K562 (cell line): ENCODE results near the gene RBKS. TPM values are rescaled to one million over a fixed set of nuclear protein-coding genes. Genes with fewer than 3 reads are reported as not detected.

Experiments used
- BDP1 ChIP-seq: IDR thresholded peaks from 3 replicates; pipeline ENCODE4 v1.6.1; 2011; ENCODE audit not compliant: insufficient read length, insufficient read depth
- EWSR1 ChIP-seq: fragments of 450-650 bp; IDR thresholded peaks from 2 replicates; pipeline ENCODE4 v1.6.1; 2018; ENCODE audit warnings: borderline replicate concordance, mild to moderate bottlenecking, low read depth, moderate library complexity; ENCODE audit not compliant: partially characterized antibody
- FOXA1 ChIP-seq: fragments of 450-650 bp; IDR thresholded peaks from 2 replicates; pipeline ENCODE4 v1.6.1; 2016; ENCODE audit warnings: mild to moderate bottlenecking, borderline replicate concordance
- HOXB6 ChIP-seq: fragments of 250-450 bp; sonication (Bioruptor Pico); IDR thresholded peaks from 2 replicates; pipeline ENCODE4 v1.5.1; 2022; ENCODE audit warnings: mild to moderate bottlenecking, borderline replicate concordance
- MECOM ChIP-seq: fragments of 250-450 bp; sonication (Bioruptor Pico); IDR thresholded peaks from 2 replicates; pipeline ENCODE4 v1.8.0; 2022; ENCODE audit warnings: inconsistent platforms
- POLR2B ChIP-seq: fragments of 450-650 bp; IDR thresholded peaks from 2 replicates; pipeline ENCODE4 v1.6.1; 2018; ENCODE audit warnings: low read depth; ENCODE audit not compliant: partially characterized antibody
- SIN3A ChIP-seq, 2 experiments: fragments of 150-350 bp in 1 of 2; IDR thresholded peaks; 2 replicates each; pipeline ENCODE4 v1.6.1; 2011 to 2016; ENCODE audit warnings: borderline replicate concordance in 2 of 2, low read depth in 2 of 2, low read length in 2 of 2, mild to moderate bottlenecking in 2 of 2, moderate library complexity in 2 of 2; ENCODE audit not compliant: control insufficient read depth in 1 of 2
- SMC3 ChIP-seq: conservative IDR thresholded peaks from 2 replicates; pipeline ENCODE4 v1.6.1; 2011; ENCODE audit warnings: low read depth, low read length, improper control_type of control experiment; ENCODE audit not compliant: insufficient read depth
- SRSF1 ChIP-seq: fragments of 200-400 bp; formaldehyde crosslinking; IDR thresholded peaks from 2 replicates; pipeline ENCODE4 v1.6.1; 2017; ENCODE audit warnings: mild to moderate bottlenecking, low read depth, low read length, moderate library complexity
- YY1 ChIP-seq, 3 experiments: IDR thresholded peaks; 2 replicates each; pipeline ENCODE4 v1.6.1; 2011; ENCODE audit warnings: low read length in 2 of 3, mild to moderate bottlenecking in 2 of 3, moderate library complexity in 2 of 3, borderline replicate concordance in 1 of 3, control low read depth in 1 of 3, low read depth in 1 of 3; ENCODE audit not compliant: insufficient read depth in 3 of 3, insufficient replicate concordance in 2 of 3, control insufficient read depth in 1 of 3, insufficient read length in 1 of 3; ENCODE audit errors: extremely low read depth in 1 of 3
- polyA plus RNA-seq, 8 experiments: library from polyadenylated mRNA; depleted of rRNA in 4 of 8; stranded (reverse) in 5 of 8; unstranded in 3 of 8; fragments of >200 nt; fragmentation: Nextera tagmentation in 2 of 8; fragmentation: Illumina TruSeq in 1 of 8; extraction: Ambion mirVana in 2 of 8; extraction: Trizol in 1 of 8; gene quantifications; 2 replicates each; pipeline versions ENCODE4 v1.2.1 to v1.2.3, GENCODE V29; 2011 to 2014; ENCODE audit warnings: inconsistent platforms in 1 of 8, missing spikeins in 1 of 8
- total RNA-seq, 7 experiments: library from RNA; depleted of rRNA in 6 of 7; stranded (reverse); fragments of >200 nt in 6 of 7; fragmentation: Illumina TruSeq in 2 of 7; extraction: Trizol in 2 of 7; gene quantifications; 2 replicates each; pipeline versions ENCODE4 v1.2.1 to v1.2.3, GENCODE V29; 2011 to 2021; ENCODE audit warnings: low replicate concordance in 1 of 7
- TF ChIP-seq, protein P1 (sequence below), 3 experiments: fragments of 200-800 bp in 1 of 3; fragments of 250-450 bp in 1 of 3; fragments of 450-650 bp in 1 of 3; sonication (Bioruptor Pico) in 1 of 3; sonication (Bioruptor generic) in 1 of 3; formaldehyde crosslinking in 1 of 3; IDR thresholded peaks; 2 replicates each; pipeline versions ENCODE4 v1.6.1 to v1.8.0; 2016 to 2022; ENCODE audit warnings: mild to moderate bottlenecking in 2 of 3, missing genetic modification characterization in 2 of 3, missing compliant biosample characterization in 1 of 3, moderate library complexity in 1 of 3
- TF ChIP-seq, protein P2 (sequence below): fragments of 250-450 bp; sonication (Bioruptor Pico); IDR thresholded peaks from 2 replicates; pipeline ENCODE4 v1.4.0; 2020; ENCODE audit warnings: mild to moderate bottlenecking, moderate library complexity
- TF ChIP-seq, protein P3 (sequence below): fragments of 450-650 bp; formaldehyde crosslinking; conservative IDR thresholded peaks from 2 replicates; pipeline ENCODE4 v1.4.0; 2022; ENCODE audit warnings: mild to moderate bottlenecking, missing genetic modification characterization
- TF ChIP-seq, protein P4 (sequence below): sonication (generic); formaldehyde crosslinking; IDR thresholded peaks from 2 replicates; pipeline ENCODE4 v1.8.0; 2022; ENCODE audit warnings: mild to moderate bottlenecking, missing genetic modification reagents

Gene RBKS
- total and polyA plus RNA-seq, 9 of the 15 experiments (the other 6 are each of a cell fraction or from before 2014, with no cell fraction given) = 0.06 to 0.39 (median 0.19) TPM

DNA sequence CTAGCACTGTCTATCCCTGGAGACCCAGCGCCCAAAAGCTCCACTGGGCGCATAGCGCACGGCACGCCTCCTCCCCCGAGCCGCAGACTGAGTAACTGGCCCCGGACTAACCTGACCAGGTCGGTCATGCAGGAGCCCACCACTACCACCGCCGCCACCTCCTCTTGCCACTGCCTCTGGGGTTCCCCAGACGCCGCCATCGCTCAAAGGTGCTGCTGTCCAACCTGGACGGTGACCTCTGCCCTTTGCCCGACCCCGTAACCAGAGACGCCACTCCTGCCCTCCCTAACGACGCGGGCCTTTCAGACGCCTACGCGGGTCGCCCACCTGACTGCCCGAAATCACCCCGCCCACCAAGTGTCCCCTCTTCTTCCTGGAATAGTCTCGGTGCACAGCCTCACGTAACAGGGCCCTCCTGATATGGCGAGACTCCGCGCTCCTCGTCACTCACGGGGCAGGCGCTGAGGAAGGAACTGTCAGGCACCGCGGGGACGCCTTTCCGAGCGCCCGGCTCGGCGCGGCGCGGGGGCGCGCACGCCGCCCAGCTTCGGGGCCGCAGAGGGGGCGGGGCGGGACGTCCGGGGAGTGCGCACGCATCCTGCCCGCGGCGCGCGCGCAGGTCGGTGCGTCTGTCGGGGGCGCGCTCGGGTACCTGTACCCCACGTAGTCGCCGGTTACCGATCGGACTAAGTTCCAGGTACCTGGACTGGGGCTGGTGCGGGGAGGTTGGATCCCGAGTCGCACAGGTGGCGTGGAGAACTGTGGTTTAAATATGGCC lies at the start of gene RBKS, which contains the start of gene BABAM2 (continued):
- TF ChIP-seq SIN3A (IDR thresholded peaks at IDR 0.05; ENCODE audit: borderline replicate concordance in 2 of 2, control insufficient read depth in 1 of 2, low read depth in 2 of 2, low read length in 2 of 2) (peak; percentile 96 to 97), SMC3 (peak; percentile 20; the same call in 1 of the 2 replicates), BDP1 (no peak), HOXB6 (no peak), EWSR1 (no peak), YY1 (IDR thresholded peaks at IDR 0.05; ENCODE audit: borderline replicate concordance in 1 of 3, control insufficient read depth in 1 of 3, extremely low read depth in 1 of 3, insufficient read depth in 3 of 3, insufficient read length in 1 of 3, insufficient replicate concordance in 2 of 3, low read depth in 1 of 3, low read length in 2 of 3) (peak; percentile 16 to 77 (median 51)), MECOM (CRISPR knock-in tag) (peak; percentile 51; the same call in 1 of the 2 replicates), FOXA1 (no peak), POLR2B (no peak), SRSF1 (no peak)
- TF ChIP-seq, protein P1, sequence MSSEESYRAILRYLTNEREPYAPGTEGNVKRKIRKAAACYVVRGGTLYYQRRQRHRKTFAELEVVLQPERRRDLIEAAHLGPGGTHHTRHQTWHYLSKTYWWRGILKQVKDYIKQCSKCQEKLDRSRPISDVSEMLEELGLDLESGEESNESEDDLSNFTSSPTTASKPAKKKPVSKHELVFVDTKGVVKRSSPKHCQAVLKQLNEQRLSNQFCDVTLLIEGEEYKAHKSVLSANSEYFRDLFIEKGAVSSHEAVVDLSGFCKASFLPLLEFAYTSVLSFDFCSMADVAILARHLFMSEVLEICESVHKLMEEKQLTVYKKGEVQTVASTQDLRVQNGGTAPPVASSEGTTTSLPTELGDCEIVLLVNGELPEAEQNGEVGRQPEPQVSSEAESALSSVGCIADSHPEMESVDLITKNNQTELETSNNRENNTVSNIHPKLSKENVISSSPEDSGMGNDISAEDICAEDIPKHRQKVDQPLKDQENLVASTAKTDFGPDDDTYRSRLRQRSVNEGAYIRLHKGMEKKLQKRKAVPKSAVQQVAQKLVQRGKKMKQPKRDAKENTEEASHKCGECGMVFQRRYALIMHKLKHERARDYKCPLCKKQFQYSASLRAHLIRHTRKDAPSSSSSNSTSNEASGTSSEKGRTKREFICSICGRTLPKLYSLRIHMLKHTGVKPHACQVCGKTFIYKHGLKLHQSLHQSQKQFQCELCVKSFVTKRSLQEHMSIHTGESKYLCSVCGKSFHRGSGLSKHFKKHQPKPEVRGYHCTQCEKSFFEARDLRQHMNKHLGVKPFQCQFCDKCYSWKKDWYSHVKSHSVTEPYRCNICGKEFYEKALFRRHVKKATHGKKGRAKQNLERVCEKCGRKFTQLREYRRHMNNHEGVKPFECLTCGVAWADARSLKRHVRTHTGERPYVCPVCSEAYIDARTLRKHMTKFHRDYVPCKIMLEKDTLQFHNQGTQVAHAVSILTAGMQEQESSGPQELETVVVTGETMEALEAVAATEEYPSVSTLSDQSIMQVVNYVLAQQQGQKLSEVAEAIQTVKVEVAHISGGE (CRISPR knock-in tag; IDR thresholded peaks at IDR 0.05) = peak in 1 of 3 experiments; percentile 57; a peak in 2 of 6 replicates
- TF ChIP-seq, protein P2, sequence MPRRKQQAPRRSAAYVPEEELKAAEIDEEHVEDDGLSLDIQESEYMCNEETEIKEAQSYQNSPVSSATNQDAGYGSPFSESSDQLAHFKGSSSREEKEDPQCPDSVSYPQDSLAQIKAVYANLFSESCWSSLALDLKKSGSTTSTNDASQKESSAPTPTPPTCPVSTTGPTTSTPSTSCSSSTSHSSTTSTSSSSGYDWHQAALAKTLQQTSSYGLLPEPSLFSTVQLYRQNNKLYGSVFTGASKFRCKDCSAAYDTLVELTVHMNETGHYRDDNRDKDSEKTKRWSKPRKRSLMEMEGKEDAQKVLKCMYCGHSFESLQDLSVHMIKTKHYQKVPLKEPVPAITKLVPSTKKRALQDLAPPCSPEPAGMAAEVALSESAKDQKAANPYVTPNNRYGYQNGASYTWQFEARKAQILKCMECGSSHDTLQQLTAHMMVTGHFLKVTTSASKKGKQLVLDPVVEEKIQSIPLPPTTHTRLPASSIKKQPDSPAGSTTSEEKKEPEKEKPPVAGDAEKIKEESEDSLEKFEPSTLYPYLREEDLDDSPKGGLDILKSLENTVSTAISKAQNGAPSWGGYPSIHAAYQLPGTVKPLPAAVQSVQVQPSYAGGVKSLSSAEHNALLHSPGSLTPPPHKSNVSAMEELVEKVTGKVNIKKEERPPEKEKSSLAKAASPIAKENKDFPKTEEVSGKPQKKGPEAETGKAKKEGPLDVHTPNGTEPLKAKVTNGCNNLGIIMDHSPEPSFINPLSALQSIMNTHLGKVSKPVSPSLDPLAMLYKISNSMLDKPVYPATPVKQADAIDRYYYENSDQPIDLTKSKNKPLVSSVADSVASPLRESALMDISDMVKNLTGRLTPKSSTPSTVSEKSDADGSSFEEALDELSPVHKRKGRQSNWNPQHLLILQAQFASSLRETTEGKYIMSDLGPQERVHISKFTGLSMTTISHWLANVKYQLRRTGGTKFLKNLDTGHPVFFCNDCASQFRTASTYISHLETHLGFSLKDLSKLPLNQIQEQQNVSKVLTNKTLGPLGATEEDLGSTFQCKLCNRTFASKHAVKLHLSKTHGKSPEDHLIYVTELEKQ = no peak
- TF ChIP-seq, protein P3, sequence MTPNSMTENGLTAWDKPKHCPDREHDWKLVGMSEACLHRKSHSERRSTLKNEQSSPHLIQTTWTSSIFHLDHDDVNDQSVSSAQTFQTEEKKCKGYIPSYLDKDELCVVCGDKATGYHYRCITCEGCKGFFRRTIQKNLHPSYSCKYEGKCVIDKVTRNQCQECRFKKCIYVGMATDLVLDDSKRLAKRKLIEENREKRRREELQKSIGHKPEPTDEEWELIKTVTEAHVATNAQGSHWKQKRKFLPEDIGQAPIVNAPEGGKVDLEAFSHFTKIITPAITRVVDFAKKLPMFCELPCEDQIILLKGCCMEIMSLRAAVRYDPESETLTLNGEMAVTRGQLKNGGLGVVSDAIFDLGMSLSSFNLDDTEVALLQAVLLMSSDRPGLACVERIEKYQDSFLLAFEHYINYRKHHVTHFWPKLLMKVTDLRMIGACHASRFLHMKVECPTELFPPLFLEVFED = no peak; the same call in 1 of the 2 replicates
- TF ChIP-seq, protein P4, sequence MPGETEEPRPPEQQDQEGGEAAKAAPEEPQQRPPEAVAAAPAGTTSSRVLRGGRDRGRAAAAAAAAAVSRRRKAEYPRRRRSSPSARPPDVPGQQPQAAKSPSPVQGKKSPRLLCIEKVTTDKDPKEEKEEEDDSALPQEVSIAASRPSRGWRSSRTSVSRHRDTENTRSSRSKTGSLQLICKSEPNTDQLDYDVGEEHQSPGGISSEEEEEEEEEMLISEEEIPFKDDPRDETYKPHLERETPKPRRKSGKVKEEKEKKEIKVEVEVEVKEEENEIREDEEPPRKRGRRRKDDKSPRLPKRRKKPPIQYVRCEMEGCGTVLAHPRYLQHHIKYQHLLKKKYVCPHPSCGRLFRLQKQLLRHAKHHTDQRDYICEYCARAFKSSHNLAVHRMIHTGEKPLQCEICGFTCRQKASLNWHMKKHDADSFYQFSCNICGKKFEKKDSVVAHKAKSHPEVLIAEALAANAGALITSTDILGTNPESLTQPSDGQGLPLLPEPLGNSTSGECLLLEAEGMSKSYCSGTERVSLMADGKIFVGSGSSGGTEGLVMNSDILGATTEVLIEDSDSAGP (CRISPR knock-in tag) = no peak
